ENCODE results near the gene STYX. TPM values are rescaled to one million over a fixed set of nuclear protein-coding genes. Genes with fewer than 3 reads are reported as not detected.
A peak's percentile ranks its signal among the peaks of the same experiment; 100 is the strongest.

Gene STYX
- total and polyA plus RNA-seq, 2 of the 8 experiments (the other 6 are each of a cell fraction or from before 2014, with no cell fraction given), result 8.3 to 29.0 TPM

GRCh38 chr14:52790756-52791222 lies 60.8 kb downstream of the STYX start:
- Histone ChIP-seq H3K18ac (ENCODE audit: extremely low read depth, low read length) (peak overlapping the region; percentile 80; the same call in 1 of the 2 replicates), H3K4ac (replicated peaks; ENCODE audit: insufficient read length, low read depth, low read length) (no peak overlapping the region), H3K4me2 (ENCODE audit: insufficient read depth in 1 of 2, low read depth in 2 of 2, low read length in 2 of 2) (peak overlapping the region; percentile 77 to 93), H3K36me3 (ENCODE audit: control insufficient read depth in 2 of 4, insufficient read depth in 4 of 4, low read length in 3 of 4) (no peaks in the 10 kb centered on the region), H3K9ac (replicated peaks in 1 of 4; ENCODE audit: extremely low read depth in 1 of 4, low read depth in 3 of 4, low read length in 3 of 4) (peak overlapping the region; percentile 68 to 79 (median 72); a peak in 6 of 7 replicates), H3K9me3 (ENCODE audit: insufficient read depth in 2 of 2, low read depth in 1 of 2, low read length in 1 of 2) (no peaks in the 10 kb centered on the region), H3K14ac (ENCODE audit: insufficient read length) (no peak overlapping the region), H4K5ac (ENCODE audit: insufficient read length, low read depth, low read length) (peak overlapping the region; percentile 22), H4K91ac (replicated peaks; ENCODE audit: insufficient read length, low read length) (peak overlapping the region; percentile 10), H4K20me1 (replicated peaks in 1 of 2; ENCODE audit: control insufficient read depth in 1 of 2, insufficient read depth in 2 of 2, low read length in 2 of 2) (no peaks in the 10 kb centered on the region), H3K27me3 (replicated peaks in 1 of 4; ENCODE audit: control insufficient read depth in 3 of 4, extremely low read depth in 1 of 4, insufficient read depth in 3 of 4, low read length in 3 of 4) (no peaks in the 10 kb centered on the region), H2BK15ac (ENCODE audit: low read length) (no peak overlapping the region), H3K4me3 (ENCODE audit: extremely low read depth in 1 of 4, insufficient read depth in 2 of 4, low read depth in 3 of 4, low read length in 4 of 4) (peak overlapping the region; percentile 73 to 92 (median 82)), H2BK5ac (ENCODE audit: low read depth, low read length) (no peak overlapping the region), H3K4me1 (replicated peaks in 1 of 4; ENCODE audit: control insufficient read depth in 3 of 4, insufficient read depth in 4 of 4, low read length in 3 of 4) (peaks cover 0 to 2% (median 0%) of the 10 kb centered on the region in 4 experiments; a peak in 3 of 7 replicates), H3K23ac (ENCODE audit: insufficient read length) (no peak overlapping the region), H2AFZ (ENCODE audit: low read length) (peak overlapping the region; percentile 18; the same call in 1 of the 2 replicates), H3K79me1 (ENCODE audit: low read depth, low read length) (no peaks in the 10 kb centered on the region), H2AK5ac (ENCODE audit: low read depth, low read length) (no peak overlapping the region), H3K23me2 (ENCODE audit: low read depth, low read length) (0 out of 2 replicates have a peak, but pooled peaks cover 3% of the 10 kb centered on the region), H3K56ac (replicated peaks; ENCODE audit: insufficient read length, low read depth, low read length) (peak overlapping the region; percentile 79), H2BK12ac (ENCODE audit: low read depth, low read length) (no peak overlapping the region), H2BK20ac (ENCODE audit: low read length) (no peak overlapping the region), H3K27ac (ENCODE audit: low read depth, low read length) (peak overlapping the region; percentile 9; the same call in 1 of the 2 replicates), H4K8ac (ENCODE audit: extremely low read depth, insufficient read depth, low read length) (peak overlapping the region; percentile 85; the same call in 1 of the 2 replicates), H3K79me2 (ENCODE audit: control insufficient read depth in 1 of 2, insufficient read depth in 2 of 2, low read length in 2 of 2) (peaks cover 0 to 46% of the 10 kb centered on the region in 2 experiments; a peak in 2 of 4 replicates), H2BK120ac (replicated peaks; ENCODE audit: low read depth, low read length) (no peak overlapping the region)
- 2% methylated on average over 26 of the region's 26 CpGs; no CpG with 5 or more reads in 1 of the 2 experiments for WGBS, 2 experiments (ENCODE audit: extremely low coverage in 1 of 2, insufficient coverage in 1 of 2, insufficient read length in 1 of 2, insufficient replicate concordance in 2 of 2, low coverage in 1 of 2, low lambda C conversion rate in 2 of 2, missing lambda C conversion rate in 1 of 2)
- CTCF ChIA-PET (ENCODE audit: partially characterized antibody), result interaction anchor here (0.6 to 1.9 kb wide), 5 partner anchors 10 to 492 kb away, joined by 3 to 5 read pairs (median 3); no protein-coding TSS in a partner anchor
- FAIRE-seq (no peak), DNase-seq (ENCODE audit: low read depth in 1 of 2, low spot score in 2 of 2) (no peak)
- TF ChIP-seq HDAC2 (IDR thresholded peaks at IDR 0.05; ENCODE audit: borderline replicate concordance in 1 of 2, low read depth in 2 of 2, low read length in 2 of 2) (0 out of 4 replicates have a peak, but pooled peaks of 1 of the 2 experiments have one; percentile 10), EGR1 (IDR thresholded peaks at IDR 0.05; ENCODE audit: borderline replicate concordance, low read depth, low read length) (no peak), PHF8 (conservative IDR thresholded peaks at IDR 0.05; ENCODE audit: low read depth, low read length) (no peak), KDM4A (IDR thresholded peaks at IDR 0.05; ENCODE audit: low read depth, low read length, severe bottlenecking) (peak; percentile 86), ASH2L (IDR thresholded peaks at IDR 0.05; ENCODE audit: low read length) (peak; percentile 19), SP2 (IDR thresholded peaks at IDR 0.05; ENCODE audit: low read length) (no peak), EZH2 (IDR thresholded peaks at IDR 0.05; ENCODE audit: low read depth, low read length, severe bottlenecking) (no peak), ATF3 (IDR thresholded peaks at IDR 0.05; ENCODE audit: insufficient read depth, low read depth, low read length) (no peak), POLR2A (IDR thresholded peaks at IDR 0.05; ENCODE audit: control extremely low read depth in 1 of 2, low read depth in 2 of 2, low read length in 2 of 2) (peak in 1 of 2 experiments; percentile 16; a peak in 1 of 3 replicates), CHD1 (IDR thresholded peaks at IDR 0.05; ENCODE audit: low read depth, low read length) (no peak)
- TF ChIP-seq, protein P1, sequence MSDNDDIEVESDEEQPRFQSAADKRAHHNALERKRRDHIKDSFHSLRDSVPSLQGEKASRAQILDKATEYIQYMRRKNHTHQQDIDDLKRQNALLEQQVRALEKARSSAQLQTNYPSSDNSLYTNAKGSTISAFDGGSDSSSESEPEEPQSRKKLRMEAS (IDR thresholded peaks at IDR 0.05), result no peak
- POLR2A ChIA-PET (ENCODE audit: partially characterized antibody), result interaction anchor here (0.8 to 1.8 kb wide), 8 partner anchors 9 to 158 kb away, joined by 3 to 6 read pairs (median 3); partner anchors contain the start of gene STYX

Data from H1 (cell line).